ENCODE measurements around the gene ITGAL. TPM values are rescaled to one million over a fixed set of nuclear protein-coding genes. Genes with fewer than 3 reads are reported as not detected.

ITGAL gene
- total RNA-seq, 1 donor from 2014 or later: 240 TPM

- DNase-seq (no peak), ATAC-seq (ENCODE audit: low read depth) (no peak)
- POLR2A ChIA-PET: interaction anchor here (0.7 to 6.3 kb wide), 11 partner anchors 9 to 132 kb away, joined by 3 to 152 read pairs (median 6); partner anchors contain the start of genes DCTPP1, PRR14, ZNF688 and ZNF689
- H3K27ac Mint-ChIP-seq: peak overlapping the region; percentile 94
- TF ChIP-seq, protein P1, sequence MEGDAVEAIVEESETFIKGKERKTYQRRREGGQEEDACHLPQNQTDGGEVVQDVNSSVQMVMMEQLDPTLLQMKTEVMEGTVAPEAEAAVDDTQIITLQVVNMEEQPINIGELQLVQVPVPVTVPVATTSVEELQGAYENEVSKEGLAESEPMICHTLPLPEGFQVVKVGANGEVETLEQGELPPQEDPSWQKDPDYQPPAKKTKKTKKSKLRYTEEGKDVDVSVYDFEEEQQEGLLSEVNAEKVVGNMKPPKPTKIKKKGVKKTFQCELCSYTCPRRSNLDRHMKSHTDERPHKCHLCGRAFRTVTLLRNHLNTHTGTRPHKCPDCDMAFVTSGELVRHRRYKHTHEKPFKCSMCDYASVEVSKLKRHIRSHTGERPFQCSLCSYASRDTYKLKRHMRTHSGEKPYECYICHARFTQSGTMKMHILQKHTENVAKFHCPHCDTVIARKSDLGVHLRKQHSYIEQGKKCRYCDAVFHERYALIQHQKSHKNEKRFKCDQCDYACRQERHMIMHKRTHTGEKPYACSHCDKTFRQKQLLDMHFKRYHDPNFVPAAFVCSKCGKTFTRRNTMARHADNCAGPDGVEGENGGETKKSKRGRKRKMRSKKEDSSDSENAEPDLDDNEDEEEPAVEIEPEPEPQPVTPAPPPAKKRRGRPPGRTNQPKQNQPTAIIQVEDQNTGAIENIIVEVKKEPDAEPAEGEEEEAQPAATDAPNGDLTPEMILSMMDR (IDR thresholded peaks at IDR 0.05): no peak
- intact Hi-C loops (cut with micrococcal nuclease): no loop called here
- no peaks in the 10 kb centered on the region for H3K9me3 Mint-ChIP-seq
- peaks cover 30% of the 10 kb centered on the region for H3K4me1 Mint-ChIP-seq
- peaks cover 2% of the 10 kb centered on the region for H3K36me3 Mint-ChIP-seq (ENCODE audit: low read depth)
- H3K4me3 Mint-ChIP-seq: peak overlapping the region; percentile 90
- no peaks in the 10 kb centered on the region for H3K27me3 Mint-ChIP-seq
- CTCF ChIA-PET: interaction anchor here (1.2 to 1.6 kb wide), 2 partner anchors 37 to 132 kb away, joined by 5 to 6 read pairs; partner anchors contain the start of gene DCTPP1
Observed at GRCh38 chr16:30562021-30562420, 89.5 kb downstream of the ITGAL start.

- Mint-ChIP-seq H3K4me3 (no peak overlapping the region), H3K27ac (no peak overlapping the region), H3K27me3 (no peaks in the 10 kb centered on the region), H3K36me3 (ENCODE audit: low read depth) (peaks cover 2% of the 10 kb centered on the region), H3K9me3 (no peaks in the 10 kb centered on the region), H3K4me1 (peaks cover 34% of the 10 kb centered on the region)
- DNase-seq (no peak), ATAC-seq (ENCODE audit: low read depth) (no peak)
- intact Hi-C loops (cut with micrococcal nuclease): no loop called here
- ChIA-PET CTCF (interaction anchor here (1.5 kb wide), 1 partner anchor 30 kb away, joined by 3 read pairs; no protein-coding TSS in a partner anchor), POLR2A (interaction anchor here (0.7 to 1.5 kb wide), 3 partner anchors 13 to 148 kb away, joined by 3 to 4 read pairs (median 4); partner anchors contain the start of gene ZNF689)
- TF ChIP-seq, protein P1 (IDR thresholded peaks at IDR 0.05): no peak
Observed at GRCh38 chr16:30565526-30565925, 93.0 kb downstream of the ITGAL start.

GRCh38 chr16:30565984-30566383 lies 93.4 kb downstream of the ITGAL start:
- ATAC-seq (ENCODE audit: low read depth) (no peak), DNase-seq (no peak)
- Mint-ChIP-seq H3K9me3 (no peaks in the 10 kb centered on the region), H3K27me3 (no peaks in the 10 kb centered on the region), H3K4me1 (peaks cover 35% of the 10 kb centered on the region), H3K4me3 (no peak overlapping the region), H3K27ac (no peak overlapping the region), H3K36me3 (ENCODE audit: low read depth) (peaks cover 2% of the 10 kb centered on the region)
- POLR2A ChIA-PET: interaction anchor here (0.7 to 1.5 kb wide), 3 partner anchors 13 to 148 kb away, joined by 3 to 4 read pairs (median 4); partner anchors contain the start of gene ZNF689
- TF ChIP-seq, protein P1 (IDR thresholded peaks at IDR 0.05): no peak
- intact Hi-C loops (cut with micrococcal nuclease): no loop called here
- CTCF ChIA-PET: no interaction called here

DNA sequence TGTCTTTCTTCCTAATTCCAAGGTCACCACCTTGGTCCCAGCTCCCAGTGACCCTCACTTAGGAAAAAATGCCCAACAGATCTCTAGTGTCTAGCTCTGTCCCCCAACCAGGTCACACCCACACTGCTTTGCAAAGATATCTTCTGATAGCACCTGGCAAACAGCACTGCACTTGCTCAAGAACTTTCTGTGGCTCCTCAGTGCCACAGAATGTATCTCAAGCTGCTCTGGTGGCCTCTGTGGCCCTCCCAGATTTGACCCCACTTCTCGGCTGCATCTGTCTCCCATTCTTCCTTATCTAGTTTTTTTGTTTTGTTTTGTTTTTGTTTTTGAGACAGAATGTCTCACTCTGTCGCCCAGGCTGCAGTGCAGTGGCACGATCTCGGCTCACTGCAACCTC lies 94.0 kb downstream of the ITGAL start:
- DNase-seq (no peak), ATAC-seq (ENCODE audit: low read depth) (no peak)
- Mint-ChIP-seq H3K36me3 (ENCODE audit: low read depth) (peaks cover under 1% of the 10 kb centered on the region), H3K27ac (peak overlapping the region; percentile 59), H3K4me1 (peaks cover 33% of the 10 kb centered on the region), H3K9me3 (no peaks in the 10 kb centered on the region), H3K27me3 (no peaks in the 10 kb centered on the region), H3K4me3 (no peak overlapping the region)
- intact Hi-C loops (cut with micrococcal nuclease): no loop called here
- ChIA-PET POLR2A (interaction anchor here (0.5 to 2.2 kb wide), 5 partner anchors 8 to 149 kb away, joined by 3 to 37 read pairs (median 5); partner anchors contain the start of genes ZNF689 and ZNF764), CTCF (interaction anchor here (1.1 kb wide), 1 partner anchor 31 kb away, joined by 3 read pairs; no protein-coding TSS in a partner anchor)
- TF ChIP-seq, protein P1 (IDR thresholded peaks at IDR 0.05): no peak

GRCh38 chr16:30567160-30567990 lies 94.8 kb downstream of the ITGAL start:
- no peaks in the 10 kb centered on the region for H3K27me3 Mint-ChIP-seq
- H3K36me3 Mint-ChIP-seq (ENCODE audit: low read depth): no peaks in the 10 kb centered on the region
- no peak for DNase-seq
- TF ChIP-seq, protein P1 (IDR thresholded peaks at IDR 0.05): no peak
- H3K4me1 Mint-ChIP-seq: peaks cover 39% of the 10 kb centered on the region
- H3K27ac Mint-ChIP-seq: peak overlapping the region; percentile 92
- intact Hi-C loops (cut with micrococcal nuclease): no loop called here
- no peak for ATAC-seq (ENCODE audit: low read depth)
- CTCF ChIA-PET: interaction anchor here (1.1 to 1.2 kb wide), 2 partner anchors 31 to 32 kb away, joined by 3 to 5 read pairs; no protein-coding TSS in a partner anchor
- peak overlapping the region; percentile 75 for H3K4me3 Mint-ChIP-seq
- no peaks in the 10 kb centered on the region for H3K9me3 Mint-ChIP-seq
- POLR2A ChIA-PET: interaction anchor here (1.9 to 2.2 kb wide), 3 partner anchors 9 to 33 kb away, joined by 7 to 37 read pairs (median 22); partner anchors contain the start of genes ZNF747, ZNF764 and ZNF785

Data from activated B cell treated with CpG ODN at 0.5 μM for 24 hours (primary cell).